ENCODE results near the gene GRAMD2B.

DNA sequence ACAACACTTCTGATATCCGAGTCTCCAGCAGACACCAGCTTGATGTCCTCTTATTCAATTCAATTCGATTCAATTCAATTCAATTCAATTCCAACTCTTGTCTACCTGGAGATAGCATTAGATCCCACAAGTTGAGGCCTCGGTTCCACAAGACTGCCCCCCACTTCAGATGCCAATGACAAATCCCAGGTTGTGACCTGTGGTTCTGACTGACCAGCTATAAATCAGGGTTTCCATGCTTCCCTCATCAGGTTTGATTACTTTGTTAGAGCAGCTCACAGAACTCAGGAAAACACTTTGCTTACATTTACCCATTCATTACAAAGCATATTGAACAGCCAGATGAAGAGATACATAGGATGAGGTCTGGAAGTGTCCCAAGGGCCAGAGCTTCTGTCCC lies 89.2 kb downstream of the GRAMD2B start:
- TF ChIP-seq EP300 (IDR thresholded peaks at IDR 0.05) = no peak
- TF ChIP-seq, protein P1, sequence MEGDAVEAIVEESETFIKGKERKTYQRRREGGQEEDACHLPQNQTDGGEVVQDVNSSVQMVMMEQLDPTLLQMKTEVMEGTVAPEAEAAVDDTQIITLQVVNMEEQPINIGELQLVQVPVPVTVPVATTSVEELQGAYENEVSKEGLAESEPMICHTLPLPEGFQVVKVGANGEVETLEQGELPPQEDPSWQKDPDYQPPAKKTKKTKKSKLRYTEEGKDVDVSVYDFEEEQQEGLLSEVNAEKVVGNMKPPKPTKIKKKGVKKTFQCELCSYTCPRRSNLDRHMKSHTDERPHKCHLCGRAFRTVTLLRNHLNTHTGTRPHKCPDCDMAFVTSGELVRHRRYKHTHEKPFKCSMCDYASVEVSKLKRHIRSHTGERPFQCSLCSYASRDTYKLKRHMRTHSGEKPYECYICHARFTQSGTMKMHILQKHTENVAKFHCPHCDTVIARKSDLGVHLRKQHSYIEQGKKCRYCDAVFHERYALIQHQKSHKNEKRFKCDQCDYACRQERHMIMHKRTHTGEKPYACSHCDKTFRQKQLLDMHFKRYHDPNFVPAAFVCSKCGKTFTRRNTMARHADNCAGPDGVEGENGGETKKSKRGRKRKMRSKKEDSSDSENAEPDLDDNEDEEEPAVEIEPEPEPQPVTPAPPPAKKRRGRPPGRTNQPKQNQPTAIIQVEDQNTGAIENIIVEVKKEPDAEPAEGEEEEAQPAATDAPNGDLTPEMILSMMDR (IDR thresholded peaks at IDR 0.05) = no peak
- TF ChIP-seq POLR2AphosphoS5 (IDR thresholded peaks at IDR 0.05) = no peak

All from suprapubic skin (tissue), 4 donors.